Neuronal stem cell (in vitro differentiated cells): ENCODE measurements around the gene SLC9A6. TPM values are rescaled to one million over a fixed set of nuclear protein-coding genes. Genes with fewer than 3 reads are reported as not detected.

ENCODE experiments used
- DNase-seq: peaks from one replicate; pipeline ENCODE4 v3.0.0-alpha.2; 2013; ENCODE audit warnings: low spot score
- H2AFZ ChIP-seq: one replicate; pipeline ENCODE4 v1.6.1; 2013; ENCODE audit warnings: mild to moderate bottlenecking, low read length, inconsistent platforms
- H2AK5ac ChIP-seq: 2 replicates; pipeline ENCODE4 v1.6.1; 2013; ENCODE audit warnings: low read depth, mild to moderate bottlenecking, inconsistent platforms, low read length, moderate library complexity, mixed read lengths
- H2BK120ac ChIP-seq: 2 replicates; pipeline ENCODE4 v1.6.1; 2013; ENCODE audit warnings: low read depth, mild to moderate bottlenecking, inconsistent platforms, low read length, moderate library complexity, mixed read lengths
- H2BK12ac ChIP-seq: one replicate; pipeline ENCODE4 v1.6.1; 2013; ENCODE audit warnings: low read length, inconsistent platforms
- H2BK15ac ChIP-seq: 2 replicates; pipeline ENCODE4 v1.6.1; 2013; ENCODE audit warnings: mild to moderate bottlenecking, low read length, inconsistent platforms, mixed read lengths
- H2BK5ac ChIP-seq: one replicate; pipeline ENCODE4 v1.6.1; 2013; ENCODE audit warnings: inconsistent platforms, mild to moderate bottlenecking, low read length, moderate library complexity
- H3K14ac ChIP-seq: one replicate; pipeline ENCODE4 v1.6.1; 2013; ENCODE audit warnings: low read length, inconsistent platforms
- H3K18ac ChIP-seq: 2 replicates; pipeline ENCODE4 v1.6.1; 2013; ENCODE audit warnings: low read length, inconsistent platforms
- H3K23ac ChIP-seq: 2 replicates; pipeline ENCODE4 v1.6.1; 2013; ENCODE audit warnings: low read depth, mild to moderate bottlenecking, mixed read lengths, low read length, inconsistent platforms; ENCODE audit not compliant: poor library complexity
- H3K27ac ChIP-seq: replicated peaks from 3 replicates; pipeline ENCODE4 v1.5.1; 2013; ENCODE audit warnings: low read length, inconsistent platforms
- H3K27me3 ChIP-seq, 3 experiments: 2 replicates each; pipeline ENCODE4 v1.6.1; 2013; ENCODE audit warnings: low read length in 3 of 3, mild to moderate bottlenecking in 2 of 3, inconsistent platforms in 1 of 3, low read depth in 1 of 3, mixed read lengths in 1 of 3, moderate library complexity in 1 of 3; ENCODE audit not compliant: control insufficient read depth in 3 of 3, insufficient read depth in 3 of 3
- H3K36me3 ChIP-seq, 2 donors: replicated peaks in 1 of 2; 2 replicates each; pipeline ENCODE4 v1.6.1; 2013; ENCODE audit warnings: low read length in 2 of 2; ENCODE audit not compliant: control insufficient read depth in 2 of 2, insufficient read depth in 2 of 2
- H3K4ac ChIP-seq: 2 replicates; pipeline ENCODE4 v1.6.1; 2013; ENCODE audit warnings: inconsistent platforms, mild to moderate bottlenecking, low read length, moderate library complexity
- H3K4me1 ChIP-seq, 2 donors: 1 replicate in 1 of 2; 2 replicates in 1 of 2; pipeline ENCODE4 v1.6.1; 2013; ENCODE audit warnings: low read length in 2 of 2, low read depth in 1 of 2; ENCODE audit not compliant: control insufficient read depth in 2 of 2, insufficient read depth in 1 of 2
- H3K4me2 ChIP-seq: one replicate; pipeline ENCODE4 v1.6.1; 2013; ENCODE audit warnings: mild to moderate bottlenecking, low read length, inconsistent platforms; ENCODE audit not compliant: insufficient read depth, poor library complexity, severe bottlenecking
- H3K4me3 ChIP-seq, 2 donors: 2 replicates each; pipeline ENCODE4 v1.5.1; 2013; ENCODE audit warnings: low read length in 2 of 2, mild to moderate bottlenecking in 2 of 2, inconsistent platforms in 1 of 2, moderate library complexity in 1 of 2
- H3K79me1 ChIP-seq: one replicate; pipeline ENCODE4 v1.6.1; 2013; ENCODE audit warnings: low read depth, mild to moderate bottlenecking, inconsistent platforms, low read length, moderate library complexity
- H3K9ac ChIP-seq: one replicate; pipeline ENCODE4 v1.6.1; 2013; ENCODE audit warnings: mild to moderate bottlenecking, low read depth, low read length, inconsistent platforms; ENCODE audit not compliant: poor library complexity
- H3K9me3 ChIP-seq, 2 donors: replicated peaks in 1 of 2; 2 replicates each; pipeline versions ENCODE3 to v1.6.1; 2013; ENCODE audit warnings: low read length in 2 of 2, mild to moderate bottlenecking in 2 of 2, inconsistent platforms in 1 of 2, low read depth in 1 of 2, mixed read lengths in 1 of 2, moderate library complexity in 1 of 2; ENCODE audit not compliant: control insufficient read depth in 2 of 2, insufficient read depth in 1 of 2
- H4K8ac ChIP-seq: one replicate; pipeline ENCODE4 v1.6.1; 2013; ENCODE audit warnings: low read depth, mild to moderate bottlenecking, inconsistent platforms, low read length, moderate library complexity
- H4K91ac ChIP-seq: one replicate; pipeline ENCODE4 v1.6.1; 2013; ENCODE audit warnings: low read length, low read depth, mild to moderate bottlenecking, inconsistent platforms; ENCODE audit not compliant: poor library complexity
- WGBS, 2 donors: extraction: QIAGEN DNeasy Blood & Tissue Kit; methylation state at CpG; one replicate each; pipeline ENCODE4 v1.1.7; 2013; ENCODE audit warnings: missing lambda C conversion rate in 2 of 2, mixed read lengths in 1 of 2; ENCODE audit not compliant: insufficient read length in 2 of 2, insufficient replicate concordance in 1 of 2; ENCODE audit errors: extremely low coverage in 2 of 2; 5-methylcytosine and 5-hydroxymethylcytosine counted together
- polyA plus RNA-seq, 2 experiments: library from polyadenylated mRNA; stranded (reverse); fragments of 200-250 nt; gene quantifications; one replicate each; pipeline ENCODE4 v1.2.3, GENCODE V29; 2013

Gene SLC9A6
- 7.7 TPM for polyA plus RNA-seq (2013, experiment 1 of 2)
- 7.8 TPM for polyA plus RNA-seq (2013, experiment 2 of 2)

DNA sequence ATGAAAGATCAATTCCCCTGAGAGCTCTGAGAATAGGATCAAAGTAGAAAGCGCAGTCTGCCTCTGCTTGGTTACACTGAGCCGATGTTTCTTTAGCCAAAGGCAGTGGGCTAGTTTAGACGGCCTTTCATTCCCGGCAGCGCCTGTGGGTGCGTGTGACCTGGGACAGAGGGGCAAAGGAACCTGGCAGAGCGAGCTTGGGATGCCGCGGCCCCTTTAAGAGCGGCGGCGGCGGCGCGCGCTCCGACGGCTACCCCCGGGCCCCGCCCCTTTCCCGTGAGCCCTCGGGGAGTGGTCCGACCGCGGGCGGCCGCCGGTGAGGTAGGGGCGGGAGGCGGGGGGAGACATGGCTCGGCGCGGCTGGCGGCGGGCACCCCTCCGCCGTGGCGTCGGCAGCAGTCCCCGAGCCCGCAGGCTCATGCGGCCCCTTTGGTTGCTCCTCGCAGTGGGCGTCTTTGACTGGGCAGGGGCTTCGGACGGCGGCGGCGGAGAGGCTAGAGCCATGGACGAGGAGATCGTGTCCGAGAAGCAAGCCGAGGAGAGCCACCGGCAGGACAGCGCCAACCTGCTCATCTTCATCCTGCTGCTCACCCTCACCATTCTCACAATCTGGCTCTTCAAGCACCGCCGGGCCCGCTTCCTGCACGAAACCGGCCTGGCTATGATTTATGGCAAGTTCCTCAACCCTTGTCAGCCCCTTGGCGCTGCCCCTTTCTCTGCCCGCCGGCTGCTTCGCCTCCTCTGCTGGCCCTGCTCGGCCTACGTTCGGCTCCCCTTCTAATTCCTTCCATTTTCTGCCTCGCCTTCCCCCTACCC lies at the start of gene SLC9A6:
TSS of gene SLC9A6 (plus strand) at position 279 of the 816 bp plus-strand sequence. CDS start at position 503, 224 bp downstream.
- H2BK12ac ChIP-seq = no peak within 1 kb of the TSS
- no CpG with 5 or more reads among the region's 68 CpGs for WGBS, 2 donors
- H3K27ac ChIP-seq = peak within 1 kb of the TSS; percentile 51

DNA sequence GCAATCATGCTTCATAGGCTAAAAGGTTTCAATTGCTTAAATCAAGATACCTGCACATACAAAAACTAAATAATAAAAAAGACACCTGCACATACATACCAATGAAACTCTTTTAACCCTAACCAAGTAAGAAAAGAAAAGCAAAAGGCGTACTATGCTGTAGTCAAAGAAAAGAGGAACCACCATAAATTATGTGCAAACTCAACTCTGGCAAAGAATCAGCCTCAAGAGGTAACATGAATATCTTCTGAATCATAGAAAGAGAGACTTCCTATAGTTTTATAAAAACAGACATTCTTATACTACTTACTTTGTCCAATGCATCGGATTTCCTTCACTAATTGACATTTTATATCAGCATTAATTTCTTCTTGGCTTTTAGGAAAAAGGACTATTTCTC lies 40.7 kb upstream of the SLC9A6 start:
- no peak overlapping the region for H4K91ac ChIP-seq
- no peaks in the 10 kb centered on the region for H3K79me1 ChIP-seq
- no peak overlapping the region for H3K9ac ChIP-seq
- no peak overlapping the region for H3K14ac ChIP-seq
- WGBS, 2 donors = no CpG with 5 or more reads among the region's 2 CpGs
- H2BK15ac ChIP-seq = no peak overlapping the region
- H2BK12ac ChIP-seq = no peak overlapping the region
- DNase-seq = no peak
- H3K4me3 ChIP-seq = no peak overlapping the region
- no peak overlapping the region for H2BK120ac ChIP-seq
- H3K27ac ChIP-seq = no peak overlapping the region
- H3K23ac ChIP-seq = no peak overlapping the region
- H3K4me2 ChIP-seq = no peak overlapping the region
- no peak overlapping the region for H2AK5ac ChIP-seq
- H3K18ac ChIP-seq = no peak overlapping the region
- H3K4me1 ChIP-seq = no peaks in the 10 kb centered on the region
- no peak overlapping the region for H3K4ac ChIP-seq
- H2AFZ ChIP-seq = no peak overlapping the region
- H3K9me3 ChIP-seq = no peaks in the 10 kb centered on the region
- H3K27me3 ChIP-seq = no peaks in the 10 kb centered on the region
- no peaks in the 10 kb centered on the region for H3K36me3 ChIP-seq
- H4K8ac ChIP-seq = no peak overlapping the region
- H2BK5ac ChIP-seq = no peak overlapping the region

More for the DNA sequence above, at the start of gene SLC9A6:
- Histone ChIP-seq H3K36me3 (no peaks in the 10 kb centered on the region), H3K4me3 (peak within 1 kb of the TSS; percentile 92 to 99), H3K79me1 (no peaks in the 10 kb centered on the region), H3K9ac (peak within 1 kb of the TSS; percentile 84), H2BK15ac (no peak within 1 kb of the TSS), H2BK5ac (no peak within 1 kb of the TSS), H2AK5ac (no peak within 1 kb of the TSS), H3K23ac (peak within 1 kb of the TSS; percentile 55), H3K4me2 (peak within 1 kb of the TSS; percentile 48), H4K8ac (no peak within 1 kb of the TSS), H3K9me3 (no peaks in the 10 kb centered on the region), H4K91ac (no peak within 1 kb of the TSS), H3K18ac (peak within 1 kb of the TSS; percentile 90), H3K4ac (no peak within 1 kb of the TSS), H3K4me1 (no peaks in the 10 kb centered on the region), H3K27me3 (no peaks in the 10 kb centered on the region), H2AFZ (peak within 1 kb of the TSS; percentile 89), H3K14ac (no peak within 1 kb of the TSS), H2BK120ac (no peak within 1 kb of the TSS)
- DNase-seq = peak; percentile 51

DNA sequence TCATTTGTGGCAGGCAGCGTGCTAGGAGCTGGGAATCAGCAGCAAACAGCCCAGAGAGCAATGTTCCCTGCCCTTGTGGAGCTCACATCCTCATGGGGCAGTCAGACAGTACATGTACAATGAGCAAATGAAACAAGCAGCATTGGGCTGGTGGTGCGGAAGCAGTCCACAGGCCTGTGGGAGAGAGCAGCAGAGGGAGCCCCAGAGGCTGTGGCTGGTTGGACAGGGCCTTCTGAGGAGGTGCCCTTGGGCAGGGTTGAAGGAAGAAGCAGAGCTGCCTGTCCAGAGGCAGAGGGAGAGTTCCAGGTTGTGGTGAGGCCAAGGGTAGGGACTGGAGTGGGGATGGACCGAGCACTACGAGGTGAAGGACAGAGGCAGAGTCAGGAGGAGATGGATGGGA lies 33.9 kb upstream of the SLC9A6 start:
- Histone ChIP-seq H3K79me1 (no peaks in the 10 kb centered on the region), H3K27ac (no peak overlapping the region), H2BK120ac (no peak overlapping the region), H3K27me3 (no peaks in the 10 kb centered on the region), H2AFZ (no peak overlapping the region), H3K14ac (no peak overlapping the region), H2BK12ac (no peak overlapping the region), H3K4ac (no peak overlapping the region), H2AK5ac (no peak overlapping the region), H3K23ac (no peak overlapping the region), H3K4me2 (no peak overlapping the region), H3K4me1 (no peaks in the 10 kb centered on the region), H3K9me3 (no peaks in the 10 kb centered on the region), H3K9ac (no peak overlapping the region), H4K8ac (no peak overlapping the region), H3K36me3 (no peaks in the 10 kb centered on the region), H3K18ac (no peak overlapping the region), H3K4me3 (no peak overlapping the region), H2BK15ac (no peak overlapping the region), H4K91ac (no peak overlapping the region), H2BK5ac (no peak overlapping the region)
- WGBS, 2 donors = no CpG with 5 or more reads among the region's 4 CpGs
- no peak for DNase-seq

DNA sequence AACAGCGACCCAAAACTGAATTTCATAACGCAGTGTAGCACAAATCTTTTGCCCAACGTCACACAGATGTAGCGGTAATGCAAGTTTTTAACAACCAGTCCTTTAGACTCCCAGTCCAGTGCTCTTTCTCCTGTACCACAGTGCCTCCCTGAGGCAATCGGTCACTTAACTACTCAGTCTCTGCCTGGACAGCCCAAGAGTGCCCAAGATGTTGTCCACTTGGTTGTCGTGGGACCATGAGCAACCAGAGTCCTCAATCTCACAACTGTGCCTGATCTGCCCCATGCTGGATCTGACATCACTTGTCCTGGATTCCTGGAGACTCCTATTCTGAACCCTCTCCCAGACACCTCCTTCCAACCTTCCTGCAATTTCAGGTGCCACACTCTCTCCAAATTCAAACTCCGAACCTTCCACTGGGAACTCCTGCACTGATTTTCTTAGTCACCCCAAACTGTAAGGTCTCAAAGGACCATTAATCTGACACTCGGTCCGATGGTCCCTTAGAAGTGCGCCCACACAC lies 12.1 kb upstream of the SLC9A6 start:
- Histone ChIP-seq H3K27me3 (no peaks in the 10 kb centered on the region), H2BK12ac (no peak overlapping the region), H3K79me1 (no peaks in the 10 kb centered on the region), H3K27ac (peak overlapping the region; percentile 90), H2AK5ac (no peak overlapping the region), H3K36me3 (peaks cover 0 to 4% of the 10 kb centered on the region in 2 donors), H4K91ac (no peak overlapping the region), H2BK15ac (no peak overlapping the region), H3K4me2 (peak overlapping the region; percentile 58), H3K4ac (no peak overlapping the region), H3K9me3 (no peaks in the 10 kb centered on the region), H3K4me3 (peak overlapping the region; percentile 67 to 99), H3K18ac (peak overlapping the region; percentile 27), H3K4me1 (peaks cover 3% of the 10 kb centered on the region in 2 donors), H3K23ac (no peak overlapping the region), H2AFZ (peak overlapping the region; percentile 97), H3K14ac (peak overlapping the region; percentile 56), H2BK5ac (no peak overlapping the region), H3K9ac (peak overlapping the region; percentile 77), H2BK120ac (no peak overlapping the region), H4K8ac (no peak overlapping the region)
- no CpG with 5 or more reads among the region's 10 CpGs for WGBS, 2 donors
- no peak for DNase-seq
